HepG2 (cell line): ENCODE measurements around the gene GTF2A2.

ENCODE experiments used
- CREB1 ChIP-seq, 2 experiments: fragments of 450-650 bp in 1 of 2; IDR thresholded peaks; 2 replicates each; pipeline ENCODE4 v1.6.1; 2016 to 2017; ENCODE audit warnings: control low read depth in 1 of 2, mild to moderate bottlenecking in 1 of 2, missing compliant biosample characterization in 1 of 2, missing genetic modification characterization in 1 of 2
- ELF3 ChIP-seq: IDR thresholded peaks from 2 replicates; pipeline ENCODE4 v1.6.1; 2016; ENCODE audit warnings: missing genetic modification reagents, missing compliant biosample characterization
- EZH2 ChIP-seq: conservative IDR thresholded peaks from 2 replicates; pipeline ENCODE4 v1.6.1; 2012; ENCODE audit warnings: mild to moderate bottlenecking, low read depth, low read length, moderate library complexity
- GLI4 ChIP-seq: sonication (generic); formaldehyde crosslinking; IDR thresholded peaks from 2 replicates; pipeline ENCODE4 v1.5.1; 2020; ENCODE audit warnings: missing genetic modification reagents, mild to moderate bottlenecking, moderate library complexity, borderline replicate concordance
- RAD21 ChIP-seq: fragments of 450-650 bp; formaldehyde crosslinking; IDR thresholded peaks from 2 replicates; pipeline ENCODE4 v1.5.0; 2020; ENCODE audit warnings: mild to moderate bottlenecking
- ZNF180 ChIP-seq: sonication (generic); formaldehyde crosslinking; IDR thresholded peaks from 2 replicates; pipeline ENCODE4 v1.4.0; 2020; ENCODE audit warnings: low read depth, missing genetic modification reagents, borderline replicate concordance
- ZNF792 ChIP-seq: IDR thresholded peaks from 2 replicates; pipeline ENCODE4 v1.6.1; 2016
- TF ChIP-seq, protein P1 (sequence below): IDR thresholded peaks from 2 replicates; pipeline ENCODE4 v1.6.1; 2016; ENCODE audit warnings: low read depth
- TF ChIP-seq, protein P2 (sequence below): sonication (generic); formaldehyde crosslinking; IDR thresholded peaks from 2 replicates; pipeline ENCODE4 v1.4.0; 2020; ENCODE audit warnings: missing genetic modification reagents, borderline replicate concordance

DNA sequence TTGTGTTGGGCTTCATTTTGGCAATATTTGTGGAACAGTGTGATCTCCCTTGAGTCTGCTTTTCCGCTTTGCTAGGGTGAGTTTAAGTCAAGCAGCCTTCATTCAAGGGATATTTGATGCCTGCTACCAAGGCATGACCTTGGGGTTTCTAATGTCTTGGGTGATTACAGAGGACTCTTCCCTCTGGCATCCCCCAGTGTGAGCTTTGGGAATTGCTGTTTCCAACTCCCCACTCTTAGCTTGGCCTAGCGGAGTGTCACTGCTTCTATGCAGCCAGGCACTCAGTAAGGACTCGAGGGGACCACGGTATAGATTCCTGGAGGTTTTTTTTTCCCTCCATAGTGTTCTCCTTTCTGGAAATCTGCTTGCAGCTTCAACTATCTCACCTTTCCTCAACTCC lies 24.6 kb downstream of the GTF2A2 start:
- TF ChIP-seq, protein P1, sequence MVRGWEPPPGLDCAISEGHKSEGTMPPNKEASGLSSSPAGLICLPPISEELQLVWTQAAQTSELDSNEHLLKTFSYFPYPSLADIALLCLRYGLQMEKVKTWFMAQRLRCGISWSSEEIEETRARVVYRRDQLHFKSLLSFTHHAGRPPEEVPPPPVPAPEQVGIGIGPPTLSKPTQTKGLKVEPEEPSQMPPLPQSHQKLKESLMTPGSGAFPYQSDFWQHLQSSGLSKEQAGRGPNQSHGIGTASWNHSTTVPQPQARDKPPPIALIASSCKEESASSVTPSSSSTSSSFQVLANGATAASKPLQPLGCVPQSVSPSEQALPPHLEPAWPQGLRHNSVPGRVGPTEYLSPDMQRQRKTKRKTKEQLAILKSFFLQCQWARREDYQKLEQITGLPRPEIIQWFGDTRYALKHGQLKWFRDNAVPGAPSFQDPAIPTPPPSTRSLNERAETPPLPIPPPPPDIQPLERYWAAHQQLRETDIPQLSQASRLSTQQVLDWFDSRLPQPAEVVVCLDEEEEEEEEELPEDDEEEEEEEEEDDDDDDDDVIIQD (CRISPR knock-in tag), result no peak
- TF ChIP-seq GLI4 (no peak), RAD21 (CRISPR knock-in tag) (no peak), ZNF180 (CRISPR knock-in tag) (no peak), CREB1 (IDR thresholded peaks at IDR 0.05) (no peak), CREB1 (CRISPR knock-in tag; IDR thresholded peaks at IDR 0.05) (no peak), ZNF792 (no peak), ELF3 (CRISPR knock-in tag) (no peak), EZH2 (no peak)
- TF ChIP-seq, protein P2, sequence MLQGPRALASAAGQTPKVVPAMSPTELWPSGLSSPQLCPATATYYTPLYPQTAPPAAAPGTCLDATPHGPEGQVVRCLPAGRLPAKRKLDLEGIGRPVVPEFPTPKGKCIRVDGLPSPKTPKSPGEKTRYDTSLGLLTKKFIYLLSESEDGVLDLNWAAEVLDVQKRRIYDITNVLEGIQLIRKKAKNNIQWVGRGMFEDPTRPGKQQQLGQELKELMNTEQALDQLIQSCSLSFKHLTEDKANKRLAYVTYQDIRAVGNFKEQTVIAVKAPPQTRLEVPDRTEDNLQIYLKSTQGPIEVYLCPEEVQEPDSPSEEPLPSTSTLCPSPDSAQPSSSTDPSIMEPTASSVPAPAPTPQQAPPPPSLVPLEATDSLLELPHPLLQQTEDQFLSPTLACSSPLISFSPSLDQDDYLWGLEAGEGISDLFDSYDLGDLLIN (CRISPR knock-in tag), result no peak
